HEK293 (cell line): ENCODE measurements around the gene HLA-DMB.

Source experiments
- CTCF ChIA-PET: fragments of 350-600 bp; formaldehyde crosslinking; extraction: SDS; loops from one replicate; lab custom pipeline; 2021; ENCODE audit warnings: antibody characterized with exemption; lab: Yijun Ruan, JAX
- POLR2A ChIA-PET: fragments of 300-600 bp; formaldehyde crosslinking; extraction: SDS; loops from one replicate; lab custom pipeline; 2020; ENCODE audit warnings: antibody characterized with exemption, inconsistent platforms; lab: Yijun Ruan, JAX
- H3K27ac ChIP-seq: fragments of 200-500 bp; sonication (Bioruptor generic); 2 replicates; pipeline ENCODE4 v1.5.1; 2014; ENCODE audit warnings: low read depth, low read length, control low read depth, inconsistent platforms; ENCODE audit errors: extremely low read depth
- H3K36me3 ChIP-seq, 2 experiments: fragments of 200-500 bp in 1 of 2; sonication (Bioruptor generic) in 1 of 2; 1 replicate in 1 of 2; 2 replicates in 1 of 2; pipeline ENCODE4 v1.5.1; 2014 to 2017; ENCODE audit warnings: inconsistent platforms in 2 of 2, low read length in 2 of 2; ENCODE audit not compliant: control insufficient read depth in 2 of 2, insufficient read depth in 1 of 2
- H3K4me1 ChIP-seq: fragments of 200-500 bp; sonication (Bioruptor generic); 2 replicates; pipeline ENCODE4 v1.5.1; 2014; ENCODE audit warnings: mild to moderate bottlenecking, low read length, inconsistent platforms; ENCODE audit not compliant: control insufficient read depth, insufficient read depth
- H3K4me3 ChIP-seq: 2 replicates; pipeline ENCODE4 v1.5.1; 2011; ENCODE audit warnings: low read depth, mild to moderate bottlenecking, control low read depth, low read length, moderate library complexity
- H3K9me3 ChIP-seq: fragments of 200-500 bp; sonication (Bioruptor generic); 2 replicates; pipeline ENCODE4 v1.5.1; 2014; ENCODE audit warnings: low read depth, low read length, inconsistent platforms; ENCODE audit not compliant: control insufficient read depth, insufficient read depth
- EGR2 ChIP-seq: fragments of 450-650 bp; formaldehyde crosslinking; IDR thresholded peaks from 2 replicates; pipeline ENCODE4 v1.5.1; 2016; ENCODE audit warnings: low read depth, missing biosample characterization, missing genetic modification characterization
- HOXA7 ChIP-seq: sonication (generic); formaldehyde crosslinking; IDR thresholded peaks from 2 replicates; pipeline ENCODE4 v1.8.1; 2022; ENCODE audit warnings: missing genetic modification reagents, borderline replicate concordance
- ZBTB17 ChIP-seq: fragments of 450-650 bp; formaldehyde crosslinking; IDR thresholded peaks from 2 replicates; pipeline ENCODE4 v1.5.1; 2016; ENCODE audit warnings: missing biosample characterization, missing genetic modification characterization
- ZFHX2 ChIP-seq: fragments of 450-650 bp; formaldehyde crosslinking; conservative IDR thresholded peaks from 2 replicates; pipeline ENCODE4 v1.5.1; 2016; ENCODE audit warnings: missing biosample characterization, missing genetic modification characterization
- ZNF133 ChIP-seq: fragments of 450-650 bp; formaldehyde crosslinking; IDR thresholded peaks from 2 replicates; pipeline ENCODE4 v1.5.1; 2016; ENCODE audit warnings: missing biosample characterization, missing genetic modification characterization
- ZNF184 ChIP-seq: fragments of 450-650 bp; IDR thresholded peaks from 2 replicates; pipeline ENCODE4 v1.5.1; 2018; ENCODE audit warnings: missing biosample characterization, mild to moderate bottlenecking, missing genetic modification characterization
- ZNF433 ChIP-seq: fragments of 450-650 bp; formaldehyde crosslinking; IDR thresholded peaks from 2 replicates; pipeline ENCODE4 v1.5.1; 2016; ENCODE audit warnings: missing biosample characterization, missing genetic modification characterization, low read depth
- ZNF513 ChIP-seq: fragments of 450-650 bp; IDR thresholded peaks from 2 replicates; pipeline ENCODE4 v1.5.1; 2018; ENCODE audit warnings: missing biosample characterization, missing genetic modification characterization
- ZNF623 ChIP-seq: fragments of 450-650 bp; formaldehyde crosslinking; IDR thresholded peaks from 2 replicates; pipeline ENCODE4 v1.5.1; 2016; ENCODE audit warnings: missing biosample characterization, missing genetic modification characterization
- ZNF654 ChIP-seq: fragments of 450-650 bp; formaldehyde crosslinking; IDR thresholded peaks from 2 replicates; pipeline ENCODE4 v1.5.1; 2016; ENCODE audit warnings: low read depth, missing biosample characterization, missing genetic modification characterization
- ZNF785 ChIP-seq: fragments of 450-650 bp; formaldehyde crosslinking; IDR thresholded peaks from 2 replicates; pipeline ENCODE4 v1.5.1; 2016; ENCODE audit warnings: missing biosample characterization, missing genetic modification characterization
- TF ChIP-seq, protein P1 (sequence below): fragments of 450-650 bp; formaldehyde crosslinking; IDR thresholded peaks from 2 replicates; pipeline ENCODE4 v1.5.1; 2016; ENCODE audit warnings: missing biosample characterization, missing genetic modification characterization
- TF ChIP-seq, protein P2 (sequence below): fragments of 450-650 bp; IDR thresholded peaks from 2 replicates; pipeline ENCODE4 v1.5.1; 2018; ENCODE audit warnings: missing biosample characterization, mild to moderate bottlenecking, missing genetic modification characterization

The HLA-DMB gene

GRCh38 chr6:32954986-32955802 lies 14.4 kb upstream of the HLA-DMB start:
- ChIA-PET POLR2A (interaction anchor here (0.6 to 10.6 kb wide), 8 partner anchors 9 to 1333 kb away, joined by 3 to 264 read pairs (median 5); partner anchors contain the start of genes BRD2 and HLA-DMB), CTCF (interaction anchor here (0.5 to 10.6 kb wide), 39 partner anchors 8 to 1513 kb away, joined by 3 to 344 read pairs (median 6); partner anchors contain the start of genes BRD2, HLA-DMB, HLA-DQA1 and PSMB8)
- no peak overlapping the region for H3K4me3 ChIP-seq
- no peaks in the 10 kb centered on the region for H3K9me3 ChIP-seq
- H3K4me1 ChIP-seq, result no peaks in the 10 kb centered on the region
- no peaks in the 10 kb centered on the region for H3K36me3 ChIP-seq
- TF ChIP-seq, protein P1, sequence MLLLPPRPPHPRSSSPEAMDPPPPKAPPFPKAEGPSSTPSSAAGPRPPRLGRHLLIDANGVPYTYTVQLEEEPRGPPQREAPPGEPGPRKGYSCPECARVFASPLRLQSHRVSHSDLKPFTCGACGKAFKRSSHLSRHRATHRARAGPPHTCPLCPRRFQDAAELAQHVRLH (tag by site-specific recombination), result peak; percentile 67; the same call in 1 of the 2 replicates
- TF ChIP-seq HOXA7 (CRISPR knock-in tag) (no peak), ZBTB17 (tag by site-specific recombination) (peak; percentile 54), ZNF785 (tag by site-specific recombination) (peak; percentile 49; the same call in 1 of the 2 replicates), EGR2 (tag by site-specific recombination) (peak; percentile 96), ZFHX2 (tag by site-specific recombination) (peak; percentile 92)
- TF ChIP-seq, protein P2, sequence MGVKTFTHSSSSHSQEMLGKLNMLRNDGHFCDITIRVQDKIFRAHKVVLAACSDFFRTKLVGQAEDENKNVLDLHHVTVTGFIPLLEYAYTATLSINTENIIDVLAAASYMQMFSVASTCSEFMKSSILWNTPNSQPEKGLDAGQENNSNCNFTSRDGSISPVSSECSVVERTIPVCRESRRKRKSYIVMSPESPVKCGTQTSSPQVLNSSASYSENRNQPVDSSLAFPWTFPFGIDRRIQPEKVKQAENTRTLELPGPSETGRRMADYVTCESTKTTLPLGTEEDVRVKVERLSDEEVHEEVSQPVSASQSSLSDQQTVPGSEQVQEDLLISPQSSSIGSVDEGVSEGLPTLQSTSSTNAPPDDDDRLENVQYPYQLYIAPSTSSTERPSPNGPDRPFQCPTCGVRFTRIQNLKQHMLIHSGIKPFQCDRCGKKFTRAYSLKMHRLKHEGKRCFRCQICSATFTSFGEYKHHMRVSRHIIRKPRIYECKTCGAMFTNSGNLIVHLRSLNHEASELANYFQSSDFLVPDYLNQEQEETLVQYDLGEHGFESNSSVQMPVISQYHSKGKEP (tag by site-specific recombination), result no peak
- no peak overlapping the region for H3K27ac ChIP-seq

DNA sequence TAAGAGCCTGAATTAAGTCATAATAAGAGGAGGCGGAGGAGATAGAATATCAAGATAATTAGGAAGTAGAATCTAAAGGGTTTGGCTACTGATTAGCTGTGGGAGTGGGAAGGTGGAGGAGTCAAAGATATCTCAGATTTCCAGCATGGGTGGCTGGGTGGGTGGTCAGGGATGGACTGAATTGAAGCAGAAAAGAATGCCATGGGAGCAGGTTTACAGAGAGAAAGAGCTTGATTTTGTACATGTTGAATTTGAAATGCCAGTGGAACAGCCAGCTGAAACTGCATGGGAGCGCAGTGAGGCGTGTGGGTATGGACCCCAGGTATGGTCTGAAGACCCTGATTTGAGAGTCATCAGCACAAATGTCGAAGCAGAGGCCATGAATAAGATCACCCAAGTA lies 13.4 kb upstream of the HLA-DMB start:
- ChIA-PET POLR2A (interaction anchor here (0.6 to 10.6 kb wide), 5 partner anchors 14 to 245 kb away, joined by 3 to 264 read pairs (median 19); partner anchors contain the start of genes BRD2 and HLA-DMB), CTCF (interaction anchor here (0.6 to 10.6 kb wide), 30 partner anchors 14 to 894 kb away, joined by 3 to 344 read pairs (median 7); partner anchors contain the start of genes BRD2, HLA-DMB, HLA-DQA1 and PSMB8)
- Histone ChIP-seq H3K9me3 (no peaks in the 10 kb centered on the region), H3K4me1 (no peaks in the 10 kb centered on the region), H3K27ac (no peak overlapping the region), H3K4me3 (no peak overlapping the region), H3K36me3 (no peaks in the 10 kb centered on the region)
- TF ChIP-seq ZFHX2 (tag by site-specific recombination) (peak; percentile 96), EGR2 (tag by site-specific recombination) (peak; percentile 98), ZNF433 (tag by site-specific recombination) (no peak)

- no peak overlapping the region for H3K4me3 ChIP-seq
- TF ChIP-seq ZNF133 (tag by site-specific recombination) (peak; percentile 76), ZNF184 (tag by site-specific recombination) (no peak)
- CTCF ChIA-PET, result interaction anchor here (0.6 to 10.6 kb wide), 34 partner anchors 13 to 1818 kb away, joined by 3 to 344 read pairs (median 6); partner anchors contain the start of genes BRD2, HLA-DMB and TAP2
Measured at GRCh38 chr6:32953775-32954174, 12.9 kb upstream of the HLA-DMB start.

DNA sequence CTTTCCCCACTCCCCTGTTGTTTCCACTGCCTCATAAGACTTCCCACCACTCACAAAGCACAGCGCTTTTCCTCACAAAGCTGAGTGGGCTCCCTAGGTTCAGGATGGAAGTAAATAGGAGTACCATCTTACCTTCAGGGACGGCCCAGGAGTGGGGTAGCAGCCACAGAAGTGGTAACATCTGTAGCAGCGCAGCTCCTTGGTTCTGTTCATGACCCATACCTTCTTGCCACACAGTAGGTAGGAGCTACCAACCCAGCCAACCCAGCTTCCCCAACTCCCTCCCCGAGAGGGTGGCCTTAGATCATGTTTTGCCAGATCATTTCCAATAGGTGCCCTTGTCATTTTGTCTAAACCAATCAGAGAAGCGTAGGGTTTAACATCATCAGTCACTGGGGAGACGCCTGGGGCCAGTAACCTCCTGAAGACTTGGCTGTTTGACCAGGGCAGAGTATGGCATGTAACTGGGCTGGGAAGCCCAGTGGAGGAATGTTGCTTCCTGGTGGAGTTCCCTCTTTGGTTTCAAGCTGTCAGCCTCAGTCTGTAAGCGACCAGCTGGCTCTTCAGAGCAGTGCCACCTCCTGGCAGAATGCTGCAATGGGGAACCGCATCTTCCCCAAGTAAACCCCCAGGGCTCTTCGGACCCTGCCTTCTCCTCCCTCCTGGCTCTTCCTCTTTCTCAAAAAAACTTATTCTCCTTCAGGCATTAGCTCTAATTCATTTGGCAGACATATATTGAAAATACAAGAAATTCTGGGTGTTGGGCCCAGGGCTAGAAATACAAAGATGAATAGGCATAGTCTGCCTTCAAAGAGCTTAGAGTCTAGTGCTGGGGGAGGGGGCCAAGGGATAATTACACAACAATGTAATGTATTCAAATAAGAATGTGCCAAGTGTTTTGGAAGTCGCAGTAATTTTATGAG lies 12.2 kb upstream of the HLA-DMB start, which contains the start of gene HLA-DMA:
Gene HLA-DMA, minus strand, starts transcription at position 281 of the 923 bp plus-strand sequence. Its CDS starts 61 bp downstream, at position 220.
- Histone ChIP-seq H3K4me1 (no peaks in the 10 kb centered on the region), H3K36me3 (no peaks in the 10 kb centered on the region), H3K9me3 (no peaks in the 10 kb centered on the region), H3K4me3 (no peak within 1 kb of the TSS), H3K27ac (no peak within 1 kb of the TSS)
- POLR2A ChIA-PET, result interaction anchor here (1.2 to 10.6 kb wide), 4 partner anchors 18 to 59 kb away, joined by 4 to 264 read pairs (median 22); partner anchors contain the start of gene BRD2
- CTCF ChIA-PET, result interaction anchor here (0.6 to 10.6 kb wide), 41 partner anchors 13 to 1818 kb away, joined by 3 to 344 read pairs (median 6); partner anchors contain the start of genes BRD2, HLA-DMB and TAP2
- no peak for TF ChIP-seq ZNF623
- TF ChIP-seq ZNF513 (tag by site-specific recombination), result no peak
- TF ChIP-seq ZNF654, result peak; percentile 16; the same call in 1 of the 2 replicates

More at GRCh38 chr6:32953775-32954174, 12.9 kb upstream of the HLA-DMB start:
- no peak overlapping the region for H3K27ac ChIP-seq
- POLR2A ChIA-PET, result interaction anchor here (3.3 to 10.6 kb wide), 3 partner anchors 17 to 60 kb away, joined by 19 to 264 read pairs (median 25); partner anchors contain the start of gene BRD2
- H3K36me3 ChIP-seq, result no peaks in the 10 kb centered on the region
- no peaks in the 10 kb centered on the region for H3K9me3 ChIP-seq
- H3K4me1 ChIP-seq, result no peaks in the 10 kb centered on the region
